Brain microvascular endothelial cell (primary cell): ENCODE measurements around the gene EXOC6.
A peak's percentile ranks its signal among the peaks of the same experiment; 100 is the strongest.

Experiments used
- DNase-seq: peaks from one replicate; pipeline ENCODE4 v3.0.0-alpha.2; 2020
- H3K27ac ChIP-seq: fragments of 250-450 bp; sonication (Bioruptor Pico); 2 replicates; pipeline ENCODE4 v1.5.1; 2020; ENCODE audit warnings: mild to moderate bottlenecking, moderate library complexity
- H3K27me3 ChIP-seq: fragments of 250-450 bp; sonication (Bioruptor Pico); replicated peaks from 2 replicates; pipeline ENCODE4 v1.5.1; 2020; ENCODE audit warnings: mild to moderate bottlenecking
- H3K36me3 ChIP-seq: fragments of 250-450 bp; sonication (Bioruptor Pico); replicated peaks from 2 replicates; pipeline ENCODE4 v1.5.1; 2020; ENCODE audit warnings: mild to moderate bottlenecking
- H3K4me3 ChIP-seq: 2 replicates; pipeline ENCODE4 v1.5.1; 2011; ENCODE audit warnings: low read depth, mild to moderate bottlenecking, control low read depth, low read length, moderate library complexity
- in situ Hi-C: cut with HindIII; loops from 2 replicates; pipeline ENCODE4 v1.10.0; 2017; ENCODE audit warnings: low sequenced_read_pairs, low pct_ligation_motif_present
- TF ChIP-seq, protein P1 (sequence below): IDR thresholded peaks from 2 replicates; pipeline ENCODE4 v1.5.1; 2011; ENCODE audit warnings: low read depth, mild to moderate bottlenecking, moderate library complexity, low read length, control low read depth, inconsistent platforms; ENCODE audit errors: missing control alignments

EXOC6 gene

DNA sequence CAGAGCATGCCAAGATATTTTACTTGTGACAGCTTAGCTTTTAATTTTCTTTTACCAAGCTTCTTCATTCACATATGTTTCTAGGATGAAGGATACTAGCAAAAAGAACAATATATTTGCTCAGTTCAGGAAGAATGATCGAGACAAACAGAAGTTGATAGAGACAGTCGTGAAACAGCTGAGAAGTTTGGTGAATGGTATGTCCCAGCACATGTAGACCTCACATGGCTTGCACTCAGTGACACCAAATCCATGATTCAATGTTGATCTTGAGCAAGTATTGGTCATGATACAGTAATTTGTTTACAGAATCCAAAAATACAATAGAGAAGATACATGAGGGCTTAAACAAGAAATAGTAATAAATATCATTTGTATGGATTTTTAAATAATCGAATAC lies 209.8 kb downstream of the EXOC6 start:
- TF ChIP-seq, protein P1, sequence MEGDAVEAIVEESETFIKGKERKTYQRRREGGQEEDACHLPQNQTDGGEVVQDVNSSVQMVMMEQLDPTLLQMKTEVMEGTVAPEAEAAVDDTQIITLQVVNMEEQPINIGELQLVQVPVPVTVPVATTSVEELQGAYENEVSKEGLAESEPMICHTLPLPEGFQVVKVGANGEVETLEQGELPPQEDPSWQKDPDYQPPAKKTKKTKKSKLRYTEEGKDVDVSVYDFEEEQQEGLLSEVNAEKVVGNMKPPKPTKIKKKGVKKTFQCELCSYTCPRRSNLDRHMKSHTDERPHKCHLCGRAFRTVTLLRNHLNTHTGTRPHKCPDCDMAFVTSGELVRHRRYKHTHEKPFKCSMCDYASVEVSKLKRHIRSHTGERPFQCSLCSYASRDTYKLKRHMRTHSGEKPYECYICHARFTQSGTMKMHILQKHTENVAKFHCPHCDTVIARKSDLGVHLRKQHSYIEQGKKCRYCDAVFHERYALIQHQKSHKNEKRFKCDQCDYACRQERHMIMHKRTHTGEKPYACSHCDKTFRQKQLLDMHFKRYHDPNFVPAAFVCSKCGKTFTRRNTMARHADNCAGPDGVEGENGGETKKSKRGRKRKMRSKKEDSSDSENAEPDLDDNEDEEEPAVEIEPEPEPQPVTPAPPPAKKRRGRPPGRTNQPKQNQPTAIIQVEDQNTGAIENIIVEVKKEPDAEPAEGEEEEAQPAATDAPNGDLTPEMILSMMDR = no peak
- DNase-seq = no peak
- Histone ChIP-seq H3K36me3 (no peaks in the 10 kb centered on the region), H3K27me3 (peaks cover 32% of the 10 kb centered on the region), H3K27ac (no peak overlapping the region), H3K4me3 (no peak overlapping the region)
- in situ Hi-C loops = no loop called here

DNA sequence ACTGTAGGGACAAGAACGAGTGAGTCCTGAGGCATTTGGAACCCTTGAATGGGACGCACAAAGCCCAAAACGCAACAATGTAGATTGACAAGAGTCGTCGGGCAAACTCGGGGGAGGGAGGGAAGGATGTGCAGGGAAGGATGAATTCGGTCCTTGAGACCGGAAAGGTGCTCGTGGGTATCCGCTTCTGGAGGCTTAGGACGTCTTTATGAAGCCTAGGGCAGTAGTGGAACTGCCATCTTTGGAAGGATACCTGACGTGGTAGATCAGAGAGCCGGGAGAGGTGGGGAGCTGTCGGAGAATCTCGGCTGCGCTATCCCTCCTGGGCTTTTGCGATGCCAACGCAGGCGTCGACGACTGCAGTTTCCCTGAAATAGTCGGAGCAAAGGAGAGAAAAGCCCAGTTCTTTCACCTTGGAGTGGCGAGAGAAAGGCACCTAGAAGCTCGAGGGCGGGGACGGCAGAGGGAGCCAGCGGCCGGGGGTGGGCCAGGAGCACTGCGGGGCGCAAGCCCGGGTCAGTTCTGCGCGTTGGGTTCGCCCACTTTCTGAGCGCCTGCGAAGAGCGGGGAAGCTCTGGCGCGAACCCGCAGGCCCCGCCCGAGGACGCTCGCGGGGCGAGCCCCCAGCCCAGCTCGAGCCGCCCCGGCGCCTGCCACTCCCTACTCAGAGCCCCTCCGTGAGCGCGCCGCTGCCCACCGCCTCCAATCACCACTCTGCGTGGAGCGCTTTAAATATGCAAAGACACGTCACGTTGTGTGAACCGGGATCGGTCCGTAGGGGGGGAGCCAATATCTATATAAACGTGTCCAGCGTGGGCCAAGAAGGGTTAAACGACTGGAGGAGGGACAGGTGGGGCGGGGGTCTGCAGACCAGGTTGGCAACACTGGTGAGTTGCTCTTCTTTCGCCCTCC lies 211.9 kb downstream of the EXOC6 start, which contains the start of gene CYP26C1:
TSS of gene CYP26C1 (plus strand) at position 824 of the 912 bp plus-strand sequence. CDS start 466 bp downstream, outside the sequence.
- H3K27ac ChIP-seq = no peak within 1 kb of the TSS
- TF ChIP-seq, protein P1 = no peak
- H3K36me3 ChIP-seq = no peaks in the 10 kb centered on the region
- DNase-seq = no peak
- peaks cover 50% of the 10 kb centered on the region for H3K27me3 ChIP-seq
- in situ Hi-C loops = no loop called here
- H3K4me3 ChIP-seq = no peak within 1 kb of the TSS

DNA sequence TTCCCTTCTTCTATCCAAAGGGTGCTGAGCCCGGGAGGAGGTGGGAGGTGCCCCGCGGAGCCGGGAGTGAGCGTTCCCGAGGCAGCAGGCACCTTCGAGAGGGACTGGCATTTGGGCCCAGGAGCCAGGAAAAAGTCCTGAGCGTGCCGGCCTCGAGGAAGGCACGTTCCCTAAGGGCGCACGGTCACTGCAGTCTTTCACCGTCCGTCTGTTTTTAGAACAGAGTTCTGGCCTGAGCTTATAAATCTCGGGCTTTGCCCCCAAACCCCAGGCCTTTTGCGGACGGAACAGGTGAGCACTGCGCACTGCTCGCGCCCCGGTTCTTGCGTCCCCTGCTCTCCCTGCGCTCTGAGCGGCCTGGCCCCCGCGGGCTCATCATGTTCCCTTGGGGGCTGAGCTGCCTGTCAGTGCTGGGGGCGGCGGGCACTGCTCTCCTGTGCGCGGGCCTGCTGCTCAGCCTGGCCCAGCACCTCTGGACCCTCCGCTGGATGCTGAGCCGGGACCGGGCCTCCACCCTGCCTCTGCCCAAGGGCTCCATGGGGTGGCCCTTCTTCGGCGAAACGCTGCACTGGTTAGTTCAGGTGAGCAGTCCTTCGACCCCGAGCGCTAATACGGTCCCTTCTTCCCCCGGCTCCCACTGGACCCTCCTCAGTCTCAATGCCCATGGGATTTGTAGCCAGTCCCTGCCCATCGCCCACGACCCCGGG lies 212.7 kb downstream of the EXOC6 start:
- Histone ChIP-seq H3K36me3 (no peaks in the 10 kb centered on the region), H3K27ac (no peak overlapping the region), H3K27me3 (peaks cover 58% of the 10 kb centered on the region), H3K4me3 (no peak overlapping the region)
- DNase-seq = no peak
- TF ChIP-seq, protein P1 = no peak
- in situ Hi-C loops = no loop called here

DNA sequence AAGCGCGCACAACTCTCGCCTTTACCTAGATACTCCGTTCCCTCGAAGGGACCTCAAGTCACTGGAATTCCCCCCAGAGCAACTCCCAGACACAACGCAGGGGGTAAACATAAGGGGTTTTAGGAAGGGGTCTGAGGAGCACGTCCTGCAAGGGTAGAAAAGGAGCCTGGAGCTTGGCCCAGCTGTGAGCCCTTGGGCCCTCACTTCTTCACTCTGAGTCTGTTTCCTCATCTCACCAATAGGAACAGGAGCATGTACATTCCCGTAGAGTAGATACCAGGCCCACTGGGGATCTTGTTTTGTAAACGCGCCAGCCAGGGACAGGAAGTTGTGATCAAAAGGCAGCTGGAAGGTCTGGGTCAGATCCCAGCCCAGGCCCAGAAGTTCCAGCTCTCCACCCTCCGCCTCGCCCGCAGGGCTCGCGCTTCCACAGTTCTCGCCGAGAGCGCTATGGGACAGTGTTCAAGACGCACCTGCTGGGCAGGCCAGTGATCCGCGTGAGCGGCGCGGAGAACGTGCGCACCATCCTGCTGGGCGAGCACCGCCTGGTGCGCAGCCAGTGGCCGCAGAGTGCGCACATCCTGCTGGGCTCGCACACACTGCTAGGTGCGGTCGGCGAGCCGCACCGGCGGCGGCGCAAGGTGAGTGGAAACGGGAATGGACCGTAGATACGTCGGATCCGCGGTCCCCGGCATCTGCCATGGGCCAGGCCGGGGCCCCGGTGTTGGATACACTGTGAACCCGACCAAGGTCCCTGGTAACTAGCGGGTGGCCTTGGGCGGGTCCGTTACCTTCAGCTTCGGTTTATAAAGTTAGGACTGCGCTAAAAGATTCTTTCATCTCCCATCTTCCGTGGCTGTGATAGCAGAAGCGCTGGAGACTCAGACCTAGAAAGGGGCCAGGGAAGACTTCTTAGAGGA lies 213.5 kb downstream of the EXOC6 start:
- in situ Hi-C loops = no loop called here
- no peaks in the 10 kb centered on the region for H3K36me3 ChIP-seq
- H3K27ac ChIP-seq = no peak overlapping the region
- no peak for DNase-seq
- TF ChIP-seq, protein P1 = no peak
- H3K4me3 ChIP-seq = peak overlapping the region; percentile 5
- peaks cover 66% of the 10 kb centered on the region for H3K27me3 ChIP-seq

DNA sequence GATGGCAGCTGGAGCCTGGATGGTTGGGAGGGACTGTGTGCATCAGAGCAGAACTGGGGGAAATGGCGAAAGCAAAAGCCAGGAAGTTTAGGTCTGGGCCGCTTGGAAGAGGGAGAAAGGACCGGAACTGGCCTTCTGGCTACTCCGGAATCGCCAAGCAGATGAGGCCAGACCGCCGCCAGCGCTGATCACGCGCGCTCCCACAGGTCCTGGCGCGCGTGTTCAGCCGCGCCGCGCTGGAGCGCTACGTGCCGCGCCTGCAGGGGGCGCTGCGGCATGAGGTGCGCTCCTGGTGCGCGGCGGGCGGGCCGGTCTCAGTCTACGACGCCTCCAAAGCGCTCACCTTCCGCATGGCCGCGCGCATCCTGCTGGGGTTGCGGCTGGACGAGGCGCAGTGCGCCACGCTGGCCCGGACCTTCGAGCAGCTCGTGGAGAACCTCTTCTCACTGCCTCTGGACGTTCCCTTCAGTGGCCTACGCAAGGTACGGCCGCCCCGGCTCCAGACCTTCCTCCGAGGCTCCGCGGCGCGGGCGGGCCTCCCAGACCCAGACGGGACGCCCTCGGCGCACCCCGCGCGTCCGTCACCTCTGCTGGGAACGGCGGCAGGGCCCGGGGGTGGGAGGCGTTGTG lies 214.3 kb downstream of the EXOC6 start:
- no peak for DNase-seq
- in situ Hi-C loops = no loop called here
- Histone ChIP-seq H3K27ac (no peak overlapping the region), H3K27me3 (peaks cover 74% of the 10 kb centered on the region), H3K4me3 (peak overlapping the region; percentile 3), H3K36me3 (no peaks in the 10 kb centered on the region)
- TF ChIP-seq, protein P1 = peak; percentile 32
